ENCODE data around the gene OR2C1. TPM values are rescaled to one million over a fixed set of nuclear protein-coding genes. Genes with fewer than 3 reads are reported as not detected.

OR2C1 gene
- total RNA-seq, 1 experiment from 2014 or later, result not detected

- peak; percentile 57; the same call in 1 of the 2 replicates for TF ChIP-seq ZBTB43 (CRISPR knock-in tag; IDR thresholded peaks at IDR 0.05)
- no peak for TF ChIP-seq ZNF423 (CRISPR knock-in tag; IDR thresholded peaks at IDR 0.05)
- no peak for TF ChIP-seq E2F1 (CRISPR knock-in tag; IDR thresholded peaks at IDR 0.05)
- no peak for TF ChIP-seq GTF2I (CRISPR knock-in tag; conservative IDR thresholded peaks at IDR 0.05)
- TF ChIP-seq ETV6 (CRISPR knock-in tag; IDR thresholded peaks at IDR 0.05), result peak; percentile 60
- TF ChIP-seq FOXP4 (CRISPR knock-in tag; IDR thresholded peaks at IDR 0.05), result peak; percentile 82; the same call in 1 of the 2 replicates
- TF ChIP-seq E2F4 (CRISPR knock-in tag; IDR thresholded peaks at IDR 0.05; ENCODE audit: borderline replicate concordance, low read depth), result no peak
- TF ChIP-seq ZNF532 (CRISPR knock-in tag; IDR thresholded peaks at IDR 0.05; ENCODE audit: borderline replicate concordance), result no peak
- no peak for TF ChIP-seq HMGA2 (CRISPR knock-in tag; IDR thresholded peaks at IDR 0.05)
- no peak for TF ChIP-seq ZNF396 (CRISPR knock-in tag; IDR thresholded peaks at IDR 0.05; ENCODE audit: borderline replicate concordance)
- no peak for TF ChIP-seq ZMAT4 (CRISPR knock-in tag; IDR thresholded peaks at IDR 0.05)
- TF ChIP-seq ZNF219 (CRISPR knock-in tag; IDR thresholded peaks at IDR 0.05; ENCODE audit: borderline replicate concordance), result no peak; the same call in 1 of the 2 replicates
- peak; percentile 81; the same call in 1 of the 2 replicates for TF ChIP-seq KAT7 (CRISPR knock-in tag; IDR thresholded peaks at IDR 0.05; ENCODE audit: borderline replicate concordance)
- no peak for TF ChIP-seq FOXJ3 (CRISPR knock-in tag; IDR thresholded peaks at IDR 0.05; ENCODE audit: borderline replicate concordance)
- peak; percentile 93 for TF ChIP-seq NFYB (CRISPR knock-in tag; conservative IDR thresholded peaks at IDR 0.05; ENCODE audit: low read depth)
- 0 out of 2 replicates have a peak, but pooled peaks have one; percentile 13 for TF ChIP-seq AFF4 (CRISPR knock-in tag; IDR thresholded peaks at IDR 0.05; ENCODE audit: borderline replicate concordance)
- no peak for TF ChIP-seq ZSCAN18 (CRISPR knock-in tag; IDR thresholded peaks at IDR 0.05)
- no peak for TF ChIP-seq NFATC4 (CRISPR knock-in tag; IDR thresholded peaks at IDR 0.05)
- no peak for TF ChIP-seq ZNF512 (CRISPR knock-in tag; IDR thresholded peaks at IDR 0.05; ENCODE audit: borderline replicate concordance)
These were observed 45.3 kb downstream of the OR2C1 start, which contains the start of the genes ZNF174 and ZSCAN32 (continued) for GRCh38 chr16:3400779-3401688.

Measured in WTC11 (cell line).